NCI-H187 treated with DMSO at 0.1 percent for 48 hours (cell line): ENCODE measurements around the gene RPE.

Source experiments
- DNase-seq: peaks from one replicate; lab custom pipeline; 2025; lab: John Stamatoyannopoulos, UW

The RPE gene

GRCh38 chr2:210000464-210001324 is 1.7 kb upstream of the RPE start:
- no peak for DNase-seq

GRCh38 chr2:210003359-210003758 is 921 bp downstream of the RPE start:
- no peak for DNase-seq

DNA sequence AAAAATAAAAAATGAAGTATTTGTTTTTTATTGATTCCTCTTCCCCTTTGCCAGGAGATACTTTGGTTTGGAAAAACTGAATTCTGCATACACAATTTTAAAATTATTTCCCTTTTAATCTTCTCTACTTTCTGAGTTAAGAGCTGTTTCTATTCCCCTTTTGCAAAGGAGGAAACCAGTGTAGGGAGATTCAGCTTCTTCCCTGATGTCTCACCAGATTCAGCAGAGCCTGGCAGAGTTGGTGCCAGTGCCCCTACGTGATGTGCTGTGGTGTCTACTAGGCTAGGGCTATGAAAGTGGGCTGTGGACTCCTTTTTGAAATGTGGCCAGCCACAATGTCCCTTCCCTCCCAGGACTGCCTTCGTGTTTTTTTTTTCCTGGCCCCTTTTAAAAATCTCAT is 2.4 kb downstream of the RPE start:
- no peak for DNase-seq

GRCh38 chr2:210007895-210008294 is 5.5 kb downstream of the RPE start:
- no peak for DNase-seq

GRCh38 chr2:210009126-210009525 is 6.7 kb downstream of the RPE start:
- DNase-seq, result no peak

DNA sequence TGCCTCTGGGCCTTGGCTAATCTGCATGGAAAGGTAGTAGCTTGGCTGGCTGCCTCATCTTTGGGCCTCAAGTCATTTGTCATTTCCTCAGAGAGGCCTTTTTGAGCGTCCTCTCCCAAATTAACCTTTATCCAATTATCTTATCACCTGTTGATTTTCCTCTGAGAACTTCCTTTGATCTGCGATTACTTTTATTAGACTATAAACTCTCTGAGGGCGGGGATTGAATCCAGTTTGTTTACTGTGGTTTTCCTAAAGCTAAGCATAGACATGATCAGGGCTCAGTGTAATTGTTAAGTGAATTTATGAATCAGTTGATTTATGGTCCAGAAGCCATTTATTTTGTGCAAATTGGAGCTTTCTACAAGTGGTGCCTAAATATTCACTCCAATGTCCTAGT is 7.5 kb downstream of the RPE start:
- no peak for DNase-seq

GRCh38 chr2:210020138-210020537 is 17.7 kb downstream of the RPE start:
- DNase-seq, result no peak

DNA sequence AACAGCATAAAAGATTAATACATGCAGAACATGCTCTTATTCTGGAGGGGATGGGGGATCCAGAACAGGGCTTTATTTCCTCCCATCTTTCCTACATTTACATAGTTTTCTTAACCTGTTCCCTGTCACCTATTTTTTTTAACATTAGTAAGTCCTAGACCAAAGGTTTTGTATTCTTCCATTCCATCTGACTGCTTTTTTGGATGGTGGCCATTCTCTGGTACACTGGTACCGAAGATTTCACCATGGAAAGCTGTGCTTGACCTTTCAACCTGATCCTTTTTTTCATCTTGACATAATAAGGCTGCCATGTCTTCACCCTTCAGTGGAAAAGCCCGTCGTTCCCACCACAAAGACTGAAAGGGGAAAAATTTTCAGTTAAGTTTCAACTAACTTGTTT is 20.4 kb downstream of the RPE start:
- DNase-seq, result no peak

GRCh38 chr2:210027608-210028007 is 25.2 kb downstream of the RPE start:
- no peak for DNase-seq

DNA sequence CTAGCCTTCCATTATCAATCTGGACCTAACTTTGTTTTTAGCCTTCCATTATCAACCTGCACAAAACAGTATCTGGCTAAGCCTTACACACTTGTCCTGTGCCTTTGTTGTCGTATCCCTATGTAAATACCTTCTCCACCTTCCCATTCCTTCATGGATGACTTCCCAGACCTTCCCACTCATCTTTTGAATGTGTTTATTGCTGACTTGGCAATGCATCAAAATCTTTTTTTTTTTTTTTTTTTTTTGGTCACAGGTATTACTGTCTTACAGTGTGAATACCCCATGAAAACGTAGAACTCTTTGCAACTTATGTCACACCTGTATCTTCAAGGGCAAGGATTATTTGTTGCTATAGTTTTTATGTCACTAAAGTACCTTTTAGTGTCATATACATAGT is 25.7 kb downstream of the RPE start:
- DNase-seq, result no peak

DNA sequence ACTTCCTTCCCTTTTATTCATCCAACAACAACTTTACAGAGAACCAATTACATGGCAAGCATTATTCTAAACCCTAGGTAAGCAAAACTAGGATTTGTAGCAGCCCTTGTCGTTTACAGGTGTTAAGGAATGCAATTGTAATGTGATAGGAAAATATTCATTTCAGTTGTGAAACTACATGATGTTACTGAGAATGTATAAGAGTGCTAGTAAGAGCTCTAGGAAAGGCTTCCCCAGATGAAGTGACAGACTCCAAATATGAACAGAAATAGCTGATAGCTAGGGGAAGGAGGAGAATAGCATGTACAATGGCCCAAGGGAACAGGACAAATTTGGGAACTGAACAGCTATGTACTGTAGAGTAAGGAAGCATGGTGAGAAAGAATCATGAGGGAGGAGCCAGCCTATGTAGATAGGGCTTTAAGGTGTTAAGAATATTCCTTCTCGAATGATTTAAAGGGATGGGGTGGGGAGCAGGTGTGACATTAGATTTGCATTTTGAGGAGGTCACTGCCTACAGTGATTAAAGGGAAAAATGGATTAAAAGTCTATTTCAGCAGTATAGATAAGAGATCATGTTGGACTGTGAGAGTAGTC is 31.7 kb downstream of the RPE start:
- no peak for DNase-seq

DNA sequence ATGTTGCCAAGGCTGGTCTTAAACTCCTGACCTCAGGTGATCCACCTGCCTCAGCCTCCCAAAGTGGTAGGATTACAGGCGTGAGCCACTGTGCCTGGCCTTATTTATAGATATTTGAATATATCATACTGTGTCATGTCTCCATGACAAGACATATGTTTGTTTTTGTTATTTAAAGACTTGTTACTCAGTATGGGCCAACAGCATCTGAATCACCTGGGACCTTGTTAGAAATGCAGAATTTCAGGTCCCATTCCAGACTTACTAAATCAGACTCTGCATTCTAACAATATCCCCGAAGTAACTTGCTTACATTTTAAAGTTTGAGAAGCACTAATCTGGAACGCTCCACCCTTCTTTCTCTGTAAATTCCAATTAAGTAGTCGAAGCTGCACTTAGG is 33.2 kb downstream of the RPE start:
- no peak for DNase-seq

- DNase-seq, result no peak
Observed at GRCh38 chr2:210038078-210038477, 35.6 kb downstream of the RPE start.

- no peak for DNase-seq
Observed at GRCh38 chr2:210046851-210047500, 44.5 kb downstream of the RPE start.

- DNase-seq, result no peak
Observed at GRCh38 chr2:210049831-210050230, 47.4 kb downstream of the RPE start.

DNA sequence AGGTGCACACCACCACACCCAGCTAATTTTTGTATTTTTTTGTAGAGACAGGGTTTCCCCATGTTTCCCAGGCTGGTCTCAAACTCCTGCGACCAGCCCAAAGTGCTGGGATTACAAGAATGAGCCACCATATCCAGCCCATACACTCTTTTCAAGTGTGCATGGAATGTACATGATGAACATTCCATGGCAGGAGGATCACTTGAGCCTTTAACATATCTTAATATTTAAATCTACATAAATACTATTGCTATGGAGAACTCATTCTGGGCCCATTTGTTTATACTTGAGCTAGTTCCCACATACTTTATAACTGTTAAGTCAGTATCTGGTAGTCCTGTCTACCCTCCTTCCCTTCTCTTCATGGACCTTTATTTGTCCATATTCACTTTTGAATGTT is 48.4 kb downstream of the RPE start:
- DNase-seq, result no peak

- no peak for DNase-seq
Observed at GRCh38 chr2:210054696-210055095, 52.3 kb downstream of the RPE start.

DNA sequence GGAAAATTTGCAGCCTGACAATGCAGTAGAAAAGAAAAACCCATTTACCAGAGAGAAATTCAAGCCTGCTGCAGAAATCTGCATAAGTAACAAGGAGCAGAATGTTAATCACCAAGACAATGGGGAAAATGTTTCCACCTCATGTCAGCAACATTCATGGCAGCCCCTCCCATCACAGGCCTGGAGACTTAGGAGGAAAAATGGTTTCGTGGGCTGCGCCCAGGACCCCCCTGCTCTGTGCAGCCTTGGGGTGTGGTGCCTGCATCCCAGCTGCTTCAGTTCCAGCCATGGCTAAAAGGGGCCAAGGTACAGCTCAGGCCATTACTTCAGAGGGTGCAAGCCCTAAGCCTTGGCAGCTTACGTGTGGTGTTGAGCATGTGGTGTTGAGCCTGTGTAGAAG is 53.4 kb downstream of the RPE start:
- DNase-seq, result no peak

DNA sequence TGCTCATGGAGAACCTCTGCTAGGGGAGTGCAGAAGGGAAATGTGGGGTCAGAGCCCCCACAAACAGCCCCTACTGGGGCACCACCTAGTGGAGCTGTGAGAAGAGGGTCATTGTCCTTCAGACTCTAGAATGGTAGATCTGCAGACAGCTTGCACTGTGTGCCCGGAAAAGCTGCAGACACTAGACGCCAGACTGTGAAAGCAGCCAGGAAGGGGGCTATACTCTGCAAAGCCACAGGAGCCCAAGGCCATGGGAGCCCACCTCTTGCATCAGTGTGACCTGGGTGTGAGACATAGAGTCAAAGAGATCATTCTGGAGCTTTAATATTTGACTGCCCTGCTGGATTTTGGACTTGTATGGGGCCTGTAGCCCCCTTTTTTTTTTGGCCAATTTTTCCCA is 60.9 kb downstream of the RPE start:
- no peak for DNase-seq
